HEK293 (cell line): ENCODE measurements around the gene LGALSL.

Experiments used
- CTCF ChIA-PET: fragments of 350-600 bp; formaldehyde crosslinking; extraction: SDS; loops from one replicate; lab custom pipeline; 2021; ENCODE audit warnings: antibody characterized with exemption; lab: Yijun Ruan, JAX
- POLR2A ChIA-PET: fragments of 300-600 bp; formaldehyde crosslinking; extraction: SDS; loops from one replicate; lab custom pipeline; 2020; ENCODE audit warnings: antibody characterized with exemption, inconsistent platforms; lab: Yijun Ruan, JAX
- H3K27ac ChIP-seq: fragments of 200-500 bp; sonication (Bioruptor generic); 2 replicates; pipeline ENCODE4 v1.5.1; 2014; ENCODE audit warnings: low read depth, low read length, control low read depth, inconsistent platforms; ENCODE audit errors: extremely low read depth
- H3K36me3 ChIP-seq, 2 experiments: fragments of 200-500 bp in 1 of 2; sonication (Bioruptor generic) in 1 of 2; 1 replicate in 1 of 2; 2 replicates in 1 of 2; pipeline ENCODE4 v1.5.1; 2014 to 2017; ENCODE audit warnings: inconsistent platforms in 2 of 2, low read length in 2 of 2; ENCODE audit not compliant: control insufficient read depth in 2 of 2, insufficient read depth in 1 of 2
- H3K4me1 ChIP-seq: fragments of 200-500 bp; sonication (Bioruptor generic); 2 replicates; pipeline ENCODE4 v1.5.1; 2014; ENCODE audit warnings: mild to moderate bottlenecking, low read length, inconsistent platforms; ENCODE audit not compliant: control insufficient read depth, insufficient read depth
- H3K4me3 ChIP-seq: 2 replicates; pipeline ENCODE4 v1.5.1; 2011; ENCODE audit warnings: low read depth, mild to moderate bottlenecking, control low read depth, low read length, moderate library complexity
- H3K9me3 ChIP-seq: fragments of 200-500 bp; sonication (Bioruptor generic); 2 replicates; pipeline ENCODE4 v1.5.1; 2014; ENCODE audit warnings: low read depth, low read length, inconsistent platforms; ENCODE audit not compliant: control insufficient read depth, insufficient read depth
- HOXD13 ChIP-seq: sonication (generic); formaldehyde crosslinking; IDR thresholded peaks from 2 replicates; pipeline ENCODE4 v1.8.0; 2022; ENCODE audit warnings: missing genetic modification reagents, borderline replicate concordance
- IKZF3 ChIP-seq: fragments of 450-650 bp; IDR thresholded peaks from 2 replicates; pipeline ENCODE4 v1.5.0; 2018; ENCODE audit warnings: missing biosample characterization, mild to moderate bottlenecking, missing genetic modification characterization, moderate library complexity
- PRDM4 ChIP-seq: fragments of 450-650 bp; formaldehyde crosslinking; IDR thresholded peaks from 2 replicates; pipeline ENCODE4 v1.5.1; 2017; ENCODE audit warnings: missing biosample characterization, missing genetic modification characterization
- YY2 ChIP-seq: fragments of 450-650 bp; formaldehyde crosslinking; IDR thresholded peaks from 2 replicates; pipeline ENCODE4 v1.5.1; 2016; ENCODE audit warnings: missing biosample characterization, missing genetic modification characterization
- ZBTB17 ChIP-seq: fragments of 450-650 bp; formaldehyde crosslinking; IDR thresholded peaks from 2 replicates; pipeline ENCODE4 v1.5.1; 2016; ENCODE audit warnings: missing biosample characterization, missing genetic modification characterization
- ZFHX2 ChIP-seq: fragments of 450-650 bp; formaldehyde crosslinking; conservative IDR thresholded peaks from 2 replicates; pipeline ENCODE4 v1.5.1; 2016; ENCODE audit warnings: missing biosample characterization, missing genetic modification characterization
- ZNF10 ChIP-seq: fragments of 450-650 bp; formaldehyde crosslinking; IDR thresholded peaks from 2 replicates; pipeline ENCODE4 v1.5.1; 2017; ENCODE audit warnings: missing biosample characterization, missing genetic modification characterization
- ZNF140 ChIP-seq: fragments of 450-650 bp; formaldehyde crosslinking; IDR thresholded peaks from 2 replicates; pipeline ENCODE4 v1.5.1; 2016; ENCODE audit warnings: missing biosample characterization, missing genetic modification characterization
- ZNF174 ChIP-seq: fragments of 450-650 bp; formaldehyde crosslinking; IDR thresholded peaks from 2 replicates; pipeline ENCODE4 v1.5.0; 2017; ENCODE audit warnings: missing biosample characterization, mild to moderate bottlenecking, missing genetic modification characterization
- ZNF202 ChIP-seq: fragments of 450-650 bp; formaldehyde crosslinking; IDR thresholded peaks from 2 replicates; pipeline ENCODE4 v1.5.1; 2016; ENCODE audit warnings: missing biosample characterization, missing genetic modification characterization, borderline replicate concordance
- ZNF302 ChIP-seq: fragments of 450-650 bp; formaldehyde crosslinking; IDR thresholded peaks from 2 replicates; pipeline ENCODE4 v1.5.1; 2016; ENCODE audit warnings: missing biosample characterization, missing genetic modification characterization, low read depth
- ZNF341 ChIP-seq: fragments of 450-650 bp; formaldehyde crosslinking; IDR thresholded peaks from 2 replicates; pipeline ENCODE4; 2016; ENCODE audit warnings: low read depth, missing biosample characterization, missing genetic modification characterization
- ZNF549 ChIP-seq: fragments of 450-650 bp; IDR thresholded peaks from 2 replicates; pipeline ENCODE4 v1.5.1; 2018; ENCODE audit warnings: missing biosample characterization, missing genetic modification characterization, mild to moderate bottlenecking, inconsistent platforms, moderate library complexity
- ZNF596 ChIP-seq: fragments of 450-650 bp; IDR thresholded peaks from 2 replicates; pipeline ENCODE4 v1.5.0; 2018; ENCODE audit warnings: missing biosample characterization, mild to moderate bottlenecking, missing genetic modification characterization, moderate library complexity
- ZNF664 ChIP-seq: fragments of 450-650 bp; formaldehyde crosslinking; IDR thresholded peaks from 2 replicates; pipeline ENCODE4 v1.5.1; 2016; ENCODE audit warnings: missing biosample characterization, missing genetic modification characterization
- ZNF747 ChIP-seq: fragments of 450-650 bp; formaldehyde crosslinking; IDR thresholded peaks from 2 replicates; pipeline ENCODE4 v1.5.1; 2016; ENCODE audit warnings: missing biosample characterization, missing genetic modification characterization
- ZXDB ChIP-seq: fragments of 450-650 bp; formaldehyde crosslinking; IDR thresholded peaks from 2 replicates; pipeline ENCODE4 v1.5.1; 2016; ENCODE audit warnings: missing biosample characterization, missing genetic modification characterization
- TF ChIP-seq, protein P1 (sequence below): fragments of 450-650 bp; formaldehyde crosslinking; IDR thresholded peaks from 2 replicates; pipeline ENCODE4 v1.5.1; 2016; ENCODE audit warnings: missing biosample characterization, missing genetic modification characterization

Gene LGALSL

DNA sequence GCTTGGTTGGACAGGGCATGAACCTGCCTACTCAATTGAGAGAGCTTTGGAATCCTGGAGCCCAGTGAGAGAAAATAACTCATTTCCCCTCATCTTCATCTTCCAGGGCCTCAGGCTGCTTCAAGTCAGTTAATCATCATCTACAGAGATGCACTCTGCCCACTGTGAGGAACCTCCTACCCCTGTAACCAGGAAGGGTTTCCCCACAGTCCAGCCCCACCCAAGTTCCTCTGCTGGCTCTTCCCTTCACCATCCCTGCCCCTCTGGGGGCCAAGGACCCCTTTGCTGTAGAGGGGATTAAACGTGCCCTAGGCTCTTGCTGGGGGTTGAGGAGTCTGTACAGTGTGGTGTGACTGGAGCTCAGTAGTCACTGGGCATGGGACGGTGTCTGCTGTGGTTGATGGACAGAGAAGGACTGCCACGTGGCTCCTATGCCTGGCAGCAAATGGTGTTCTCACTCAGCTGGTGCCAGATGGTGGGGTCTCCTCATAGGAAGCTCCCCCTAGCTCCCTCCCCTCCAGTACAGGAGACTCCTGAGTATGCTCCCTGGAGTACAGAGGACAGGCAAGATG lies 29.5 kb upstream of the LGALSL start:
- Histone ChIP-seq H3K27ac (no peak overlapping the region), H3K36me3 (no peaks in the 10 kb centered on the region), H3K4me1 (peaks cover 7% of the 10 kb centered on the region; the same call in 1 of the 2 replicates), H3K4me3 (no peak overlapping the region), H3K9me3 (no peaks in the 10 kb centered on the region)
- CTCF ChIA-PET = no interaction called here
- no peak for TF ChIP-seq ZFHX2 (tag by site-specific recombination)
- no peak for TF ChIP-seq ZBTB17 (tag by site-specific recombination)
- no peak for TF ChIP-seq ZNF302 (tag by site-specific recombination)
- no peak for TF ChIP-seq ZNF202 (tag by site-specific recombination)
- POLR2A ChIA-PET = no interaction called here

GRCh38 chr2:64426183-64426952 lies 27.6 kb upstream of the LGALSL start:
- Histone ChIP-seq H3K4me3 (no peak overlapping the region), H3K27ac (no peak overlapping the region), H3K36me3 (no peaks in the 10 kb centered on the region), H3K9me3 (no peaks in the 10 kb centered on the region), H3K4me1 (peaks cover 7% of the 10 kb centered on the region; the same call in 1 of the 2 replicates)
- POLR2A ChIA-PET = no interaction called here
- TF ChIP-seq ZNF174 (tag by site-specific recombination) (no peak), ZNF140 (no peak), YY2 (tag by site-specific recombination) (no peak), ZNF747 (no peak), ZNF596 (tag by site-specific recombination) (no peak), IKZF3 (tag by site-specific recombination) (no peak)
- CTCF ChIA-PET = no interaction called here

GRCh38 chr2:64434039-64434657 lies 19.8 kb upstream of the LGALSL start:
- TF ChIP-seq ZNF10 = no peak
- TF ChIP-seq, protein P1, sequence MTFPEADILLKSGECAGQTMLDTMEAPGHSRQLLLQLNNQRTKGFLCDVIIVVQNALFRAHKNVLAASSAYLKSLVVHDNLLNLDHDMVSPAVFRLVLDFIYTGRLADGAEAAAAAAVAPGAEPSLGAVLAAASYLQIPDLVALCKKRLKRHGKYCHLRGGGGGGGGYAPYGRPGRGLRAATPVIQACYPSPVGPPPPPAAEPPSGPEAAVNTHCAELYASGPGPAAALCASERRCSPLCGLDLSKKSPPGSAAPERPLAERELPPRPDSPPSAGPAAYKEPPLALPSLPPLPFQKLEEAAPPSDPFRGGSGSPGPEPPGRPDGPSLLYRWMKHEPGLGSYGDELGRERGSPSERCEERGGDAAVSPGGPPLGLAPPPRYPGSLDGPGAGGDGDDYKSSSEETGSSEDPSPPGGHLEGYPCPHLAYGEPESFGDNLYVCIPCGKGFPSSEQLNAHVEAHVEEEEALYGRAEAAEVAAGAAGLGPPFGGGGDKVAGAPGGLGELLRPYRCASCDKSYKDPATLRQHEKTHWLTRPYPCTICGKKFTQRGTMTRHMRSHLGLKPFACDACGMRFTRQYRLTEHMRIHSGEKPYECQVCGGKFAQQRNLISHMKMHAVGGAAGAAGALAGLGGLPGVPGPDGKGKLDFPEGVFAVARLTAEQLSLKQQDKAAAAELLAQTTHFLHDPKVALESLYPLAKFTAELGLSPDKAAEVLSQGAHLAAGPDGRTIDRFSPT (tag by site-specific recombination) = no peak
- no peak for TF ChIP-seq ZXDB
- TF ChIP-seq ZNF341 (tag by site-specific recombination) = no peak
- no peak for TF ChIP-seq ZFHX2 (tag by site-specific recombination)
- no peak for TF ChIP-seq ZNF549 (tag by site-specific recombination)
- no peak for TF ChIP-seq PRDM4
- no peak for TF ChIP-seq ZNF664 (tag by site-specific recombination)
- no peak for TF ChIP-seq HOXD13 (CRISPR knock-in tag)
- ChIA-PET POLR2A (no interaction called here), CTCF (no interaction called here)
- Histone ChIP-seq H3K4me3 (no peak overlapping the region), H3K4me1 (peaks cover 5% of the 10 kb centered on the region), H3K36me3 (no peaks in the 10 kb centered on the region), H3K9me3 (no peaks in the 10 kb centered on the region; the same call in 1 of the 2 replicates), H3K27ac (no peak overlapping the region)
